22Rv1 (cell line): ENCODE measurements around the gene UBE3C.

ENCODE experiments used
- H3K27ac ChIP-seq: fragments of 450-650 bp; 2 replicates; pipeline ENCODE4 v1.5.1; 2017
- ZFX ChIP-seq: fragments of 450-650 bp; IDR thresholded peaks from 2 replicates; pipeline ENCODE4 v1.6.1; 2017; ENCODE audit warnings: antibody characterized with exemption, borderline replicate concordance
- TF ChIP-seq, protein P1 (sequence below): fragments of 450-650 bp; IDR thresholded peaks from 2 replicates; pipeline ENCODE4 v1.5.1; 2017; ENCODE audit warnings: mild to moderate bottlenecking

UBE3C gene

DNA sequence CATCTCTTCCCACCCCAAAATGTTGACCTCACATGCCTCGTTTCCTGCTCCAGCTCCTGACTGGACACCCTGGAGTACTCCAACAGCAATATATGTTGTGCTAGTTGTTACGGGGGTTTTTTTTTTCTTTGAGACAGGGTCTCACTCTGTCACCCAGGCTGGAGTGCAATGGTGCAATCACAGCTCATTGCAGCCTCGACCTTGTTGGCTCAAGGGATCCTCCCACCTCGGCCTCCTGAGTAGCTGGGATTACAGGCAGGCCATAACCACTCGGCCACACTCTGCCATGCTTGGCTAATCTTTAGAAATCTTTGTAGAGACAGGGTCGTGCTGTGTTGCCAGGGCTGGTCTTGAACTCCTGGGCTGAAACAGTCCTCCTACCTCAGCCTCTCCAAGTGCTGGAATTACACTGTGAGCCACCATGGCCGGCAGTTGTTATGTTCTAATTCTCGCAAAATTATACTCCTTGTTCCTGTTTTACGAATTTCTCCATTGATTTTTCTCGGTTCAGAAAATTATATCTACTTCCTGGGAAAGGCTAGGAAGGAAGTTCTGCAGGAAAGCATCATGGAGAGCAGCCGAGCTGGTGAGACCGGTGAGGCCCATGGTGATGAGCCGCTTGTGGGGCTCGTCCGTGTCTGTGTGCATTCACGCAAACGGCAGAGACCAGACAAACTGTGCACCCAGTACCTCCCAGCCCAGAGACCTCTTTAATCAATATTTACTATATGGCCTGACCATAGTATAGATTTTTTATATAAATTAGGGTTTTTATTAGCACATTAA, 145.7 kb downstream of the UBE3C start:
- H3K27ac ChIP-seq = no peak overlapping the region
- TF ChIP-seq, protein P1, sequence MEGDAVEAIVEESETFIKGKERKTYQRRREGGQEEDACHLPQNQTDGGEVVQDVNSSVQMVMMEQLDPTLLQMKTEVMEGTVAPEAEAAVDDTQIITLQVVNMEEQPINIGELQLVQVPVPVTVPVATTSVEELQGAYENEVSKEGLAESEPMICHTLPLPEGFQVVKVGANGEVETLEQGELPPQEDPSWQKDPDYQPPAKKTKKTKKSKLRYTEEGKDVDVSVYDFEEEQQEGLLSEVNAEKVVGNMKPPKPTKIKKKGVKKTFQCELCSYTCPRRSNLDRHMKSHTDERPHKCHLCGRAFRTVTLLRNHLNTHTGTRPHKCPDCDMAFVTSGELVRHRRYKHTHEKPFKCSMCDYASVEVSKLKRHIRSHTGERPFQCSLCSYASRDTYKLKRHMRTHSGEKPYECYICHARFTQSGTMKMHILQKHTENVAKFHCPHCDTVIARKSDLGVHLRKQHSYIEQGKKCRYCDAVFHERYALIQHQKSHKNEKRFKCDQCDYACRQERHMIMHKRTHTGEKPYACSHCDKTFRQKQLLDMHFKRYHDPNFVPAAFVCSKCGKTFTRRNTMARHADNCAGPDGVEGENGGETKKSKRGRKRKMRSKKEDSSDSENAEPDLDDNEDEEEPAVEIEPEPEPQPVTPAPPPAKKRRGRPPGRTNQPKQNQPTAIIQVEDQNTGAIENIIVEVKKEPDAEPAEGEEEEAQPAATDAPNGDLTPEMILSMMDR = no peak
- TF ChIP-seq ZFX = no peak

DNA sequence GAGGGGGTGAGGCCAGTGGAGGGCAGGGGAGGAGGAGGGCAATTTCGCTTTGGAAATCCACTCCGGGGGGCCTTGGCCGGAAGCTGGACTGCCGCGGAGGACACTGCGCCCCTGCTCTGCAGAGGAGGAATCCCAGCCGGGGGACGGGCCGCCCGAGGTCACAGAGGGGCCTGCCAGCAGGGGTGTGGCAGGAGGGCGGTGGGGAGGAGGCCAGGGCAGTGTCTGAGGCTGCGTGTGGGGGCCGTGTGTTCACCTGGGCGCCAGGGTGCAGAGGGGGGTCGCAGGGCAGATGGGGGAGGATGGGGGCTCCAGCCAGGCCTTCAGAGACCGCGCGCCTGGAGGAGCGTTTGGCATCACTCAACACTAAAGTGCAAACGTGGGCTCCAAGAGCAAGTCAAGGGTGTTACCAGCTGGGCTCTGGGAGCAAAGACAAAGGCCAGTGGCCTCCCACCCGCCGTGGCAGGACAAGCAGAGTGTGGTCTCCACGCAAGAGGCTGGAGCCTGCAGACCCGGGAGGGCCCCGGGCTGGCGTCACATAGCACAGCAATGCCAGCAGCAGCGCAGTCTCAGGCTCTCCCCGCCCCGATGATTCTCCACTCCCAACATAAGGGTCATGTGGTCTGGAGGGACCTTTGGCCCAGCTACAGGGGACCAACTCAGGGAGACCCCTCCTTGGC, 152.8 kb downstream of the UBE3C start:
- TF ChIP-seq, protein P1 = no peak
- TF ChIP-seq ZFX = no peak
- no peak overlapping the region for H3K27ac ChIP-seq

DNA sequence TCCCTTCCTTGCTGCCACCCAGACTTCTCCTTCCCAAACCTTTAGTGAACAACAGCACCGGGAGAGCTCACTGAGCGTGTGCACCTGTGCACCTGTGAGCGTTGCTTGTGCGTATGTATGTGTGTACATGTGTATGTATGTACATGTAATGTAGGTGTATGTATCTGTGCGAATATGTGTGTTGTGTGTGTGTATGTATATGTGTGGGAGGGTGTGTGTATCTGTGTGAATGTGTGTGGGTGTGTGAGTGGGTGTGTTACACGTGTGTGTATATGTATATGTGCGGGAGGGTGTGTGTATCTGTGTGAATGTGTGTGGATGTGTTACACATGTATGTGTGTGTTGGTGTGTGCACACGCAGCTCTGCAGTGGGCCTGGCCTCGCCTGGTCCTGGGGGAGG, 153.5 kb downstream of the UBE3C start:
- TF ChIP-seq, protein P1 = no peak
- TF ChIP-seq ZFX = no peak

DNA sequence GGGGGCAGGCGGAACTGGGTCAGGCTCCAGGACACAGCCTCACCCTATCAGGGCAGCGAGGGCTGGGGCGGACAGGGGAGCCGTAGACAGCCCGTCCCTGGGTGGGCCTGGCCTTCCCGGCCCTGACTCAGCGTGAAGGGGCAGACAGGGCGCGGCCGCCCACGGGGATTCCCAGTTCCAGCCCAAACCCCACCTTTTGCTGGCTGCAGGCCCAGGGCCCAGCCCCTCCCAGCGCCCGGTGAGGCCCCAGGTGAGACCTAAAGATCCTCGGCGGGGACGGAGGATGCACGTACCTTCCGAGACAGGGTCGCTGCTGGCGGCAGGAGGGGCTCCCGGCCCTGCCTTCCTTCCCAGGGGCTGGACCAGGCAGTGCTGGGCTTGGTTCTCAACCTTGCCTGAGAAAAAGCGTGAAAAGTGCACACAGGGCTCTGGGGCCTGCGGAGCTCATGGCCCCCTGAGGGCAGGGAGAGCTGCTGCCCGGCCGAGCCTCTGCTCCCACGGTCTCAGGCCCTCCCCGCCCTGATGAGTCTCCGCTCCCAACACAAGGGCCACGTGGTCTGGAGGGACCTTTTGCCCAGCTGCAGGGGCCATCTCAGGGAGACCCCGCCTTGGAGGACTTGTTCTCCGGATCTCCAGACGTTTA, 154.2 kb downstream of the UBE3C start:
- H3K27ac ChIP-seq = no peak overlapping the region
- no peak for TF ChIP-seq ZFX
- TF ChIP-seq, protein P1 = no peak

More for the DNA sequence above, 153.5 kb downstream of the UBE3C start:
- no peak overlapping the region for H3K27ac ChIP-seq

DNA sequence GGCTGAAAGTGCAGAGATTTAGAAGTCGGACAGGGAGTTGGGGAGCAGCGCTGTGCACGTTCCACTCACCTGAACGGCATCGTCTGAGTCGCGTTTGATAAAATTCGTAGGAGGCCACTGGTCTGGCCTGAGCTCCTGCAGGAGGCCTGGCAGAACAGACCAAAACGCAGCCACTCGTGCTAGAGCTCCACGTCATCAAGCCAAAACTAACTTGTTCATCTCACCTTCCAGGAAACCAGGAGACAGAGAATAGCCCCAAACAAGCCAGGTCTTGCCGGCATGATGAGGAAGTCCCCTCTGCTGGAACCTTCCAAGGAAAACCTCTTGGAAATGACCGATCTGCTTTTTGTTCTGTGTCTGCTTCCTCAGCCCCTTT, 154.7 kb downstream of the UBE3C start:
- TF ChIP-seq, protein P1 = no peak
- no peak for TF ChIP-seq ZFX
- no peak overlapping the region for H3K27ac ChIP-seq

DNA sequence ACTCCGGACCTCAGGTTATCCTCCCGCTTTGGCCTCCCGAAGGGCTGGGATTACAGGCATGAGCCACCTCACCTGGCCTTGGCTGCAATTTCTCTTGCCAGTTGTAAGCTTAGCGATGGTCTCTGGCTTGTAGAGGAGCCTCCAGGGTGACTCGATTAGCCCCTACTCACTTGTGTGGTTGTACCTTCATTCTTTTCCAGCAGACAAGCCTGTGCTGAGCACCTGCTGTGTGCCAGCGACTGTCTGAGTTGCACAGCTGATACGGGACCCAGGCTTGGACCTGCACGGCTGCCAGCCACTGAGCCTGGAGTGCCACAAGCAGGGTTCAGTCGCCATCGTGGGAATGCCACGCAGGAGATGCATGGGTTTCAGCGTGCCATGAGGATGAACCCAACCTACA, 156.0 kb downstream of the UBE3C start:
- no peak overlapping the region for H3K27ac ChIP-seq
- TF ChIP-seq, protein P1 = no peak
- no peak for TF ChIP-seq ZFX

DNA sequence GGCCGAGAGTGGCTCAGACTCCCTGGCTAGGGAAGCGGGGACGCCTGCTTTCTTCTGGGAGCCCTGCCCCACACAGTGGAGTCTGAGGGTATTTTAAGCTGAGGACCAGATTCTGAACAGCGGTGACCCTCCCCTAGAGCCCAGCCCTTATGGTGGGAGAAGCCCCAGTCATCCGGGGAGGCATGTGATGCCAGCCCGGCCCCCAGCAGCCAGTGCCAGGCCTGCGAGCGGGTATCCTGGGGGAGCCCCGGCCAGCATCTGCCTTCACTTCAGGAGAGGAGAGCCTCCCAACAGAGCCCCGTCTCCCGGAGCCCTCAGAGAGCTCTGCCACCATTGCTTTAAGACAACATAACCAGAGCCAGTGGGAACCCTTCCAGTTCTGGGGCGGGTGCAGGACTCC, 156.6 kb downstream of the UBE3C start:
- H3K27ac ChIP-seq = no peak overlapping the region
- TF ChIP-seq, protein P1 = no peak
- no peak for TF ChIP-seq ZFX
